NCI-H1694 treated with DMSO at 0.1 percent for 48 hours (cell line): ENCODE data around the gene TBC1D9.
"Not testable (repeated sequence)": the region's sequence is repeated elsewhere in the genome, so short reads cannot be mapped to it uniquely, and the experiment has no call there.

ENCODE experiments used
- DNase-seq: peaks from one replicate; lab custom pipeline; 2025; lab: John Stamatoyannopoulos, UW

TBC1D9 gene

DNA sequence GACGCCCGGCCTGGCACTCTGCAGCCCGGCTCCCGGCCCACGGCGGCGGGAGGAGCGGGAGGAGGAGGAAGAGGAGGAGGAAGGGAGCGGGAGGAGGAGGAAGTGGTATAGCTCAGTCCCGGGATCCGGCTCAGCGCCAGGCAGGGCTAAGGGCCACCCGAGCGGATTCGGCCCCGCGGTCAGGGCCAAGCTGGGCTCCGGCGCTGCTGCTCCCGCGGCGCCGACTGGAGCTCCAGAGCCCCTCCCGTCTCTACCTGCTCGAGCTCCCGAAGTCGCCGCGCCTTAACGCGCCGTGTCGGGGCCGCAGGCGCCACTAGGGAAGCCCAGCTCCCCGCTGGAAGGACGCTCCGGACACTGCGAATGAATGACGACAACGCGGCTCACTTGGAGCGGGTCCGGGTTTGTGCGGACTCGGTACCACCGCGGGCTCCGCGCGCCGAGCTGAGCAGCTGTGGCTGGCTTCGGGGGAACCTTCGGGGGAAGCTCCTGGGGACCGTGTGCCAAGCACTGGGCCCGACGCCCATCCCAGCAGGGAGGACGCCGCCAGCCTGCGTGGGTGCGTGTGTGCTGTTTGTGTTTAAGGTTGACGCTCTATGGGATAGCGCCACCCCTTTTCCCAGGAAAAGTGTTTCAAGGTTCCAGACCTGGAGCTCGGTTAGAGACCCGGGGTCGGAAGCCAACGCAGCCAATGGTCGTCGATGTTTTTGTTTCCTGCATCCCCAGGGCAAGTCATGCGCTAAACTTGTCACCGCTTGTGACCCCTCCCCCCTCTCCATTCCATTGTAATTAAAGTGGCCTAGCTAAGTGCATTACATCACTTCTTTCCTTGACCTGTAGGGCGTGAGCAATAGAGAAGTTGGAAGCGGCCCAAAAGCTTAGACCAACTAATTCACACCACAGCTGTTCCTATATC is at the start of gene TBC1D9:
TBC1D9 (minus strand) TSS at position 67 of the 913 bp plus-strand sequence. CDS start 340 bp downstream, outside the sequence.
- peak; percentile 77 for DNase-seq

GRCh38 chr4:140805293-140805692 is 49.1 kb upstream of the TBC1D9 start:
- DNase-seq, result no peak

GRCh38 chr4:140802591-140802990 is 46.4 kb upstream of the TBC1D9 start:
- no peak for DNase-seq

DNA sequence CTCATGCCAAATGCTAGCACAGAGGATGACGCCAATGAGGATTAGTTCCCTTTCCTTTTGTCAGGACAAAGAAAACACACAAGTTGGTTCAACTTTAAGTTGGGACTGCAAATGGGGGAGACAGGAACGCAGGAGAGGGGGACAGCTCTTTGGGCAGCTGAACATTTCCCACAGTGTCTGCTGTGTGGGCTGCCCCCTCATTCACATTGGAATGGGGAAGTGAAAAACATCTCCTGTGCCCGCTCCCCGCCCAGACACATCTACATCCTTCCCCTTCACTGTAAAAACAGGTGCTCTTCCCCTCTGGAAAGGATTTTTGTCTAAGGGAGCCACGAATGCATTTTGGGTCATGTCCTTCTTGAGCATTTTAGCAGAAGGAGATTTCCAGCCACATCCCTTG is 44.5 kb upstream of the TBC1D9 start:
- DNase-seq, result no peak

DNA sequence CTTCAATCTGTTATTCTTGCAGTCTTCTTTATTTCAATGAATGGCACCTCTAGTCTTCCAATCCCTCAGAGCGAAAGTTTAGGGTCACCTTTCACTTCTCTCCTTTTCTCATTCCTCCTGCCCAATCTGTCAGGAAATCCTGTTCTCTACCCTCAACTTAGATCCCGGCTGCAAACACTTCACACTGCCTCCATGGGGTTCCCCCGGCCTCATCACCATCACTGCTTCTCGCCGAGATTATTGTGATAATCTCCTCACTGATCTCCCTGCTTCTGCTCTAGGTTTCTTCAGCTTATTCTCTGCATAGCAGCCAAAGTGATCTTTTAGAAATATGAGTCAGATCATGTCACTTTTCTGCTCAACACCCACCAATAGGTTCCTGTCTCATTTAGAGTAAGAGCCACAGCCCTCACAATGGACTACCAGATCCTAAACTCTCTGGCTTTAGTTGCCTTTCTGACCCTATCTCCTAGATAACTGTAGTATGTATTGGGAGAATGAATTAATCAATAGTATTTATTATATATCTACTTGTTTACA is 43.6 kb upstream of the TBC1D9 start:
- no peak for DNase-seq

DNA sequence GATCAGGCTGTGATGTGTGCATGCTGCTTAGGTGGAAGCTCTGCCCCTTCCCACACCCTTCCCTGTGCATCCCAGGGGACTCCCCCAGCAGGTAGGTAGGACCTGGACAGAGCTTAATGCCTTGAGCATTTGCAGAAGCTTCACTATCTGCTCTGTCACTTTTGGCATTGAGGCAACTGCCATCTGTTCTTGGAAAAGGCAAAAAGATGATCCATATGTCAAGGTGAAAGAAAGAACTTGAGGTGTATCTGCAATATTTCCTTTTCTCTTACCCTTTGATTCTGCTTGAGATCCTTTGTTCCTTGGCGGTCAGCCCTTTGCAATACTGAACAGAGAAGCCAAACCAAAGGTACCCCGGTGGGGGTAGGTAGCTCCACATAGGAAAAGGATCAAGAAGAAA is 37.1 kb upstream of the TBC1D9 start:
- peak; percentile 43 for DNase-seq

GRCh38 chr4:140790765-140791164 is 34.6 kb upstream of the TBC1D9 start:
- DNase-seq, result no peak

GRCh38 chr4:140790171-140790570 is 34.0 kb upstream of the TBC1D9 start:
- no peak for DNase-seq

DNA sequence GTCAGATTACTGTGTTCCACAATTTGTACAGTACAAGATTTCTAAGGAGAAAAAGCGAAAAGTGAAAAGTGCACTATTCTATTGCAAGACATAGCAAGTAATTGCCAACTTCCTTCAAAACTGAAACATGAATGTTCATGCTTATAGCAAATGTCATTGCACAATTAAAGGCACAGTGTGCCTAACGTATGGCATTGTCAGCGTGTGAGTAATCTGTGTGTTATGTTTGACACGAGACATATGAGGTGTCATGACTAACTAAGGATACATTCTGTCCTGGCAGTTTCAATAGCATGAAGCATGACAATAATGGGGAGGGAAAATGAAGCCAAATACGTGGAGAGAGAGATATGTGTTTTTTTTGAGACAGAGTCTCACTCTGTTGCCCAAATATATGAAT is 33.6 kb upstream of the TBC1D9 start:
- DNase-seq, result no peak

- not testable (repeated sequence) for DNase-seq
Observed at GRCh38 chr4:140782787-140783186, 26.6 kb upstream of the TBC1D9 start.

DNA sequence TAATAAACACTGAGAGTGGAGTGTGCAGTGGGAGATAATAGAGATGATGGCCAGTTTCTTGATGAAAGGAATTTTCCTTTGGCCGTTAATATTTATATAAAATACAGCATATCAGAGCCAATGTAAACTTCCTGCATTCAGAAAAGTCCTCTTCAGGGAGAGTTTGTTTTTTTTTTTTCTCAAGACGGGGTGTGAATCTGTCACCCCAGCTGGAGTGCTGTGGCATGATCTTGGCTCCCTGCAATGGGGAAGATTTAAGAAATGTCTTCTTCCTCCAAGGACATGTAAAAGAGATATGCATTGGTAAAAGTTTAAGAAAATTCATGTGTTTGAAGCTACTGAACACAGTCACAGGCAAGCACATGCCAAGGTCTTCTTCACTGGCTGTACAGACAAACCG is 25.4 kb upstream of the TBC1D9 start:
- DNase-seq, result no peak

- no peak for DNase-seq
Observed at GRCh38 chr4:140777894-140778293, 21.7 kb upstream of the TBC1D9 start.

GRCh38 chr4:140777386-140777785 is 21.2 kb upstream of the TBC1D9 start:
- DNase-seq, result no peak

GRCh38 chr4:140776556-140776955 is 20.4 kb upstream of the TBC1D9 start:
- no peak for DNase-seq

- DNase-seq, result no peak
Observed at GRCh38 chr4:140774956-140775355, 18.8 kb upstream of the TBC1D9 start.

- no peak for DNase-seq
Observed at GRCh38 chr4:140774510-140774909, 18.3 kb upstream of the TBC1D9 start.

DNA sequence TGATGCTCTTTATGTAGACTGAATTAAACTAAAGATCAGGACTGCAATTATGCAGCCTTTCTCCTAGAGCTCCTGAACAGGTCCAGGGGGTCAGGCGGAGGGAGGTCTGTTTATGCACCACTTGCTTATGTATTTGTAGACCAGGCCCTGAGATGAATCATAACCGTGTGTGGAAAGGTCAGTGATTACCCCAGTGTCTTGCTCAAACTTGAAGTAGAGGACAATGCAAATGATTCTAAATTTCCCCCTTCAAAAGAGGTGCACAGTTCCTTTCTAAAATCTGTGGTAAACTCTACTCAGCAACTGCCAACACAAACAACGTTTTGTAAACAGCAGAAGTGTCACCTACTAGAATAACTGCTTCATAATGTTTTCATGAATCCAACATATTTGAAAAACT is 13.0 kb upstream of the TBC1D9 start:
- no peak for DNase-seq

GRCh38 chr4:140764785-140765392 is 8.7 kb upstream of the TBC1D9 start:
- DNase-seq, result no peak

DNA sequence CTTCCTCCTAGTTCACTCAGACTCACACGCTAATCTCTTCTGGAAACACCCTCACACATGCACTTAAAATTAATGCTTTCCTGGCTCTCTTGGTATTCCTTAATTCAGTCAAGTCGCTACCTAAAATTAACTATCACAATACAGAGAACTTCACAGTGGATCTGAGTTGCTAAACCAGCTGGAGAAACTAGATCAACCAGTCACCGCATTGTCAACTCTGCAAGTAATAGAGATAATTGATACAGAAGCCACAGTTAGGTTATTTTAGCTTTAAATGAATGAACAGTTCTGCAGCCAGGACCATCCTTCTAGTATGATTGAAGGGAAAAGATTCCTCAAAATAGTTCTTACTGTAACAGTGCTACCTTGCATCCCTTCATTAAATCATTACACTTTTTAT is 6.0 kb upstream of the TBC1D9 start:
- DNase-seq, result no peak

GRCh38 chr4:140757232-140757630 is 1.0 kb upstream of the TBC1D9 start:
- DNase-seq, result peak; percentile 65

DNA sequence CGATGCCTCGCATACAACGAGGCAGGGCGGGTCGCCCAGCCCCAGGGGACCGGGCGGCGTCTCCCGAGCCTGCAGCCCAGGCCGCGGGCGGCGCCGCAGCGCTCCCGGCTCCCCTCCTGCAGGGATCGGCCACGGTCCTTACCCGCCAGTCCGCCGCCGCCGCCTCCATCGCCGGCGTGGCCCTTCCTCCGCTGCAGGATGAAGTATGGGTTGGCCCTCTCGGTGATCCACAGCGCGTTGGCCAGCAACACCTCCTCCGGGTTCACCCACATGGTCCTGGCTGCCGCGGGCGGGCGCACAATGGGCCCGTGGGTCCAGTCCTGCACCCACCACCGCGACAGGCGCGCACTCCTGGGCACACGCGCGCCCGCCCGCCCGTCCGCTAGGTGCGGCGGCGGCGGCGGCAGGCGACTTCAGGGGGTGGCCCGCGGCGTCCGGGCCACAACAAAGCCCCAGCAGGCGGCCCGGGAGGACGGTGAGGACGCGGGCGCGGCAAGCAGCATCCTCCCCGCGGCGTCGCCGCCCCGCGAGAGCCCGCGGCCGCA is 339 bp downstream of the TBC1D9 start:
- no peak for DNase-seq

- DNase-seq, result peak; percentile 30
Observed at GRCh38 chr4:140754918-140755773, 1.0 kb downstream of the TBC1D9 start.
